KOPT-K1 (cell line): Measurements from ENCODE around the gene MTA1.

Source experiments
- H3K27ac ChIP-seq: fragments of 200-600 bp; sonication (generic); 2 replicates; pipeline ENCODE4 v1.5.1; 2016; ENCODE audit warnings: antibody characterized with exemption, mild to moderate bottlenecking, low read depth, low read length; ENCODE audit not compliant: poor library complexity, severe bottlenecking
- H3K36me3 ChIP-seq: fragments of 200-600 bp; sonication (generic); 2 replicates; pipeline ENCODE4 v1.5.1; 2017; ENCODE audit warnings: antibody characterized with exemption, mild to moderate bottlenecking, low read length, moderate library complexity; ENCODE audit not compliant: insufficient read depth
- H3K9me3 ChIP-seq: fragments of 200-600 bp; sonication (generic); 2 replicates; pipeline ENCODE4 v1.5.1; 2017; ENCODE audit warnings: antibody characterized with exemption, low read length, mild to moderate bottlenecking; ENCODE audit not compliant: insufficient read depth, poor library complexity, severe bottlenecking

MTA1 gene

DNA sequence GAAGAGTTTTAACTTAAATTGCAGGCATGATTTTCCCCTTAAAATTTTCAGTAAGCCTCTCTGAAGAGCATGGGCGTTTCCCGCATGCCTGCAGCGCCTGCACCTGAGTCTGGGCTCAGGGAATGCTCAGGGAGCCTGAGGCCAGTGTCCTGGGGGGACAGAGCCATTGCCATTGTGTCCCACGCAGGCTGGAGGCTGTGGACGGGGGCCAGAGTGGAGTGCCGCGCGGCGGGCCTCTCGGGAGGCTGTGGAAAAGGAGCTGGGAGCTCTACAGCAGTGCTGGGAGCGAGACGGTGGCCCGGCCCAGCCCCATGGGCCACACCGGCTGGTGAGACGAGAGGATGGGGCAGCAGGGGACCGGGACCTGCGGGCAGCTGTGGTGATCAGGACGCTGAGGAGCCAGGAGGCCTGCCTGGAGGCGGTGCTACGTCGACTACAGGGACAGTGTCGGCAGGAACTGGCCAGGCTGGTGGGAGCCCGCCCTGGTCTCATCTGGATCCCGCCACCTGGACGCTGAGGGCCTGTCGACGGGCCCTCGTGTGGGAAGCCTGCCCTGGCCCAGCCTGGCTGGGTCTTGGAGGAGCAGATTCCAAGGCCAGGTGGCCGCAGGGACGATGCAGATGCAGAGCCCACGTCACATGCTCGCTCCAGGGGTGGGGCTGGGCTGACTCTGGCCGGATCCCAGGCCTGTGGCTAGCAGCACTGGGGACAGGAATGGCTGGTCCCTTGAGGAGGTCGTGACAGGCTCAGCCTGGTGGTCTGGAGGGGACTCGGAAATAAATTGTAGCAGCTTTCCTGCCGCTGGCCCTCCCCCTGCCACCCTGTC lies 79.0 kb downstream of the MTA1 start:
- H3K27ac ChIP-seq, result no peak overlapping the region
- peaks cover 19% of the 10 kb centered on the region; the same call in 1 of the 2 replicates for H3K36me3 ChIP-seq
- no peaks in the 10 kb centered on the region for H3K9me3 ChIP-seq

DNA sequence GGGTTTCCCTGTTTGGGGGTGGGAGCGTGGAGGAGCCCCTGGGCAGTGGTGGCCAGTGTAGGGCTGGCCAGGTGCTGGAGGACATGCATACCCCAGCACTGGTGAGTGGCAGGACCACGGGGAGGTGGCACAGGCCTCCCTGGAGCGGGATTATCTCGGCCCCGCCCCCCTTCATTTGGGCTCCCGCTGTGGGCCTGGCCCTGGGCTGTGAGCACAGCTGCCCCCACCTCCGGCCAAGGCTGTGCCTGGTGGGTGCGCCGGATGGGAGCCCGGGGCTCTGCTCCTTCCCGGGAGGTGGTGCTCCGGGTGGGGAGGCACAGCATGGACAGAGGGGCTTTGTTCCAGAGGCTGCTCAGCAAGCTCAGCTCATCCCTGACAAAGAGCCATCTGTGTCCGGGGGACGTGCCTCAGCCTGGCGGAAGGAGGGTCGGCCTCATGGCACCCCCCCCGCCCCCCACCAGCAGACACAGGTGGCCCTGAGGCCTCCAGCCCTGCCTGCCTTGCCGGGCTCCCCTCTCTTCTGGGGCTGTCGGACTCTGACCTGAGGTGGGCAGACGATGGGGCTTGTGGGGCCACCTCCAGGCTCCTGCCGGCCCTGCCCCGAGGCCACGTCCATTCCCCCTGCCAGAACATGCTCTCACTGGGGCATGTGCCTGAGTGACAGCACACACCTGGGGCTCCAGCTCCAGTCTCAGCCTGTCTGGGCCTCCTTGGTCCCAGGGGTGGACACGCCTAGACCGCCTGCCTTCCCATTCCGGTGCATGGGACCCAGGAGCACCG lies 79.8 kb downstream of the MTA1 start:
- H3K9me3 ChIP-seq, result no peaks in the 10 kb centered on the region
- H3K36me3 ChIP-seq, result peaks cover 14% of the 10 kb centered on the region; the same call in 1 of the 2 replicates
- H3K27ac ChIP-seq, result no peak overlapping the region

DNA sequence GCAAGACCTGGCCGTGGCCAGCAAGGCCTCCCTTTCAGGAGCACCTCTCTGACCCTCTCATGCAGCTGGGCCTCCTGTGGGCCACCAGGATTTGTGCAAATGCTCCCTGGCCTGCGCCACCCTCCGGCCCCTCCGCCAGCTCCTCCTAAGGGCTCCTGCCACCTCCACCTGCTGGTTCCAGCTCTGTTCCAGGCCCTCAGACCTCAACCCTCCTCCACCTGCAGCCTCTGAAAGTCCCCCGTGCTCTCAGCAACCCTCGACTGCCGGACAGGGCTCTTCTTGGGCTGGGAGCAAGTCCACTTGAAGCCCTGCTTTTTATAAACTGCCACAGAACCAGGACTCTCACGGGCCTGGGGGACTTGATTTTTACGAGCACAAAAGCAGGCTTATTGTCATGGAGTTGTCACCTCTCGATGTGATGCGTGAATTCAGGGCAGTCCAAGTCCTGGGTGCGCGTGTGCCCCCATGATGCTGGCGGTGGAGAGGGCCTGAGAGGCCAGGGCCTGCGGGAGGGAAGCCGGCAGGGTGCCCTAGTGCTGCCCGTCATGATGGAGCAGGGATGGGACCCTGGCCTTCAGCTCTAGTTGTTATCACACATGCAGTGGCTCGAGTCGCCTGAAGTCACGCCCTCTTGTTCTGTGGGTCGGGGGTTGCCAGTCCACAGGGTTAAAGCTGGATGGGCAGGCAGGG lies 80.6 kb downstream of the MTA1 start:
- no peaks in the 10 kb centered on the region for H3K9me3 ChIP-seq
- peaks cover 11% of the 10 kb centered on the region; the same call in 1 of the 2 replicates for H3K36me3 ChIP-seq
- H3K27ac ChIP-seq, result no peak overlapping the region

DNA sequence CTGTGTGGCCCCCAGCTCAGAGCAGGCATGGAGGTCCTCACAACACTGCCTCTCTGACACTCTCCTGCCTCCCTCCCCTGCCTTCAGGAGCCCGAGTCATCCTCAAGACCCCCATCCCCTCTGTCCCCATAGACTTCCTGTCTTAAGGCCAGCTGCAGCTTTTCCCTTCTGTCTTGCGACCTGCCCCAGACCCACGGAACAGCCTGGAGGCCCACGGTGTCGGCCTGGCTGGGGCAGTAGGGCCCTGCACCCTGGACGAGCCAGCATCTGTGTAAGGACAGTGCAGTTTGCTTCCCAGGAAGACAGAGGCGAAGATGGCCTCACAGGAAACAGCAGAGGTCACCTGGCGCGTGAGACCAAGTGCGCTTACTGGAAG lies 81.1 kb downstream of the MTA1 start:
- no peaks in the 10 kb centered on the region for H3K9me3 ChIP-seq
- H3K36me3 ChIP-seq, result peaks cover 7% of the 10 kb centered on the region; the same call in 1 of the 2 replicates
- H3K27ac ChIP-seq, result no peak overlapping the region

DNA sequence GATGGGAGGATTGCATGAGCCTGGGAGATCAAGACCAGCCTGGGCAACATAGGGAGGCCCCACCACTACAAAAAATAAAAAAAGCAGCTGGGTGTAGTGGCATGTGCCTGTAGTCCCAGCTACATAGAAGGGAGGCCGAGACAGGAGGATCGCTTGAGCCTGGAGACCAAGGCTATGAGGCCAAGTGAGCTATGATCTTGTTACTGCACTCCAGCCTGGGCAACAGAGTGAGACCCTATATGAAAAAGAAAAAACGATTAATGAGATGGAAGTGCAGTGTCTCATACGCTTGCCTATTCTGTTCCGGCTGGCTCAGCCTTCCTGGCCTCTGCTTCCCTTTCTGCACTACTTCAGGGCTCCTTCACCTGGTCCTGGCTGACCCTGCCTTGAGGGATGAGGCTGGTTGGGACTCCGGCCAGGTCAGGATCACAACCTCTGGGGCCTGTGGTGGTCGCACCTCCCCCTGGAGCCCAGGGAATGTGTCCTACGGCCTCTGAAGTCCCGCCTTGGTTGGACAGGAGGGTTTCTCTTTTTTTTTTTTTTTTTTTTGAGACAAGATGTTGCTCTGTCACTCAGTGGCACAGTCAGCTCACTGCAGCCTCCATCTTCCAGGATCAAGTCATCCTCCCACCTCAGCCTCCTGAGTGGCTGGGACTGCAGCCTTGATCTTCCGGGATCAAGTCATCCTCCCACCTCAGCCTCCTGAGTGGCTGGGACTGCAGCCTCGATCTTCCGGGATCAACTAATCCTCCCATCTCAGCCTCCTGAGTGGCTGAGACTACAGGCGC lies 82.1 kb downstream of the MTA1 start:
- no peak overlapping the region for H3K27ac ChIP-seq
- H3K36me3 ChIP-seq, result peaks cover 7% of the 10 kb centered on the region; the same call in 1 of the 2 replicates
- no peaks in the 10 kb centered on the region for H3K9me3 ChIP-seq

DNA sequence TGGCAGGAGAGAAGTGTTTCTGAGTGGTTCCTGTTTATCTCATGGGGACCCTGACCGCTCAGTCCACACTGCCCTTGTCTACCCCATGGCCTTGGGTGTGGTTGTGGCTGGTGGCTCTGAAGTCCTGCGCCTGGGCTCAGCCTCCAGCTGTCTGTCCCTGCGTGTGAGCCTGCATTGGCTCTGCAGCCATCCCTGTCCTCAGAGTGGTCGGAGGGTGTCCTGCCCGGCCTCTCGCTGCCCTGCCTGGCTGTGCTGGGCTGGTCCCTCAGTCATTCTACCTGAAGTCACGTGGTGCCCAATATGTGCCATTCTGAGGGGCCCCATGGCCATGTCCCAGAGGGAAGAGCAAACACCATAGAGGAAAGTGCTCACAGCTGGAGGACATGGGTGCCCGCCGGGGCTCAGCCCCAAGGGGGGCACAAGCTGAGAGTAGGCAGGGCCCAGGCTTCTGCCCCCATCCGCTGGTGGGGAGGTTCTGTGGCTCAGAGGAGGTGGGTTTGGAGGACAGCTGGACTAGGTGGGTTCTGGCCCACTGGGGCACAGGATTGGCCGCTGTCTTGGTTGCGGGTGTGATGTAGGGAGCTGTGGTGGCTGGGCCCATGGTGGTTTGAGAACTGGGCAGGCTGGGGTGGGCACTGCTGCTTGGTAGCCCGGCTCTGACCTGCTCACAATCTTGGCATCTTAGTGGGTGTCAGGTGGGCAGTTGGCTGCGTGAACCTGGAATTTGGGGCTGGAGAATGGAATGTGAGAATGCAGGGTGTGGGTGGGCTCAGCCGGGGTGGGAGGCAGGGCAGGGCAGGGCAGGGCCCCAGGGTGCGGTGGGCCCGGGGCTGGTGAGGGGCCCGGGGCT lies 83.0 kb downstream of the MTA1 start:
- Histone ChIP-seq H3K36me3 (peaks cover 7% of the 10 kb centered on the region; the same call in 1 of the 2 replicates), H3K27ac (no peak overlapping the region), H3K9me3 (no peaks in the 10 kb centered on the region)

DNA sequence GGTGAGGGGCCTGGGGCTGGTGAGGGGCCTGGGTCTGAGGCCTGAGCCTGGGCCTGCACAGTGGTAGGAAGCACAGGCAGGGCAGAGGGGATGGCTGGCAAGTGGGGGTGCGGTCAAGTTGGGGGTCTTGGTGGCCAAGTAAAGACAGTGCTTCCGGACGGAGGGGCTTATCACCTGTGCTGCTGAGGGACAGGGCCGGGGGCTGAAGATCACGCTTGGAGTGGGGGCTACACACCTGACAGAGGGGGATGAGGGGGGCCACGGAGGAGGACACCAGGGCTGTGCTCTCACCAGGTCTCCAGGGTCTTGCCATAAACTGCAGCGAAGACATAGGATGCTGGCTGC lies 83.6 kb downstream of the MTA1 start:
- no peak overlapping the region for H3K27ac ChIP-seq
- H3K9me3 ChIP-seq, result no peaks in the 10 kb centered on the region
- peaks cover 3% of the 10 kb centered on the region; the same call in 1 of the 2 replicates for H3K36me3 ChIP-seq

DNA sequence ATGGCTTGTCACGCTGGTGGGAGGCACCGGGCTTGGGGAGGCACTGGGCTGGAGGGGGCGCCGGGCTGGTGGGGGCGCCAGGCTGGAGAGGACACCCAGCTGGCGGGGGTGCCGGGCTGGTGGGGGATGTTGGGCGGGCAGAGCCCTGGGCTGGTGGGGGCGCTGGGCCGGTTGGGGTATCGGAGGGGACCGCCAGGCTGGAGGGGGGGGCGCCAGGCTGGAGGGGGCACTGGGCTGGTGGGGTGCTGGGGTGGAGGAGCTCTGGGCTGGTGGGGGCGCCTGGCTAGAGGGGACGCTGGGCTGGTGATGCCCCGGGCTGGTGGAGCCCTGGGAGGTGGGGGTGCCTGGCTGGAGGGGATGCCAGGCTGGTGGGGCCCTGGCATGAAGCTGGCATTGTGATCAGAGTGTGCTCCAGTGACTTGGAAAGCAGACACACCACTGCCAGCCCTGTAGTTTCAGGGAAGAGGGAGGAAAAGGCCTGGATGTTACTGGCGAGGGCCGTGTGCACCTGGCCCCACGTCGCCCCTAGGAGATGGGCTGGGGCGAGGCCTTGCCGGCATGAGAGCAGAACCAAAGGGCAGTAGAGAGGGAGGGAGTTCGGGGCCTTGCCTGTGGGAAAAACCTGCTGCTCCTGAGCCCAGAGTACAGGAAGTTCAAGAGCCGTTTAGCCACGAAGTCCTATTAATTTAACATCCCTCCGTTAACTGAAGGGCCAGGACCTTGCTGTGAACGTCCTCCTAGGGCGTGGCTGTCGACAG lies 84.5 kb downstream of the MTA1 start:
- Histone ChIP-seq H3K27ac (no peak overlapping the region), H3K36me3 (no peaks in the 10 kb centered on the region), H3K9me3 (no peaks in the 10 kb centered on the region)

DNA sequence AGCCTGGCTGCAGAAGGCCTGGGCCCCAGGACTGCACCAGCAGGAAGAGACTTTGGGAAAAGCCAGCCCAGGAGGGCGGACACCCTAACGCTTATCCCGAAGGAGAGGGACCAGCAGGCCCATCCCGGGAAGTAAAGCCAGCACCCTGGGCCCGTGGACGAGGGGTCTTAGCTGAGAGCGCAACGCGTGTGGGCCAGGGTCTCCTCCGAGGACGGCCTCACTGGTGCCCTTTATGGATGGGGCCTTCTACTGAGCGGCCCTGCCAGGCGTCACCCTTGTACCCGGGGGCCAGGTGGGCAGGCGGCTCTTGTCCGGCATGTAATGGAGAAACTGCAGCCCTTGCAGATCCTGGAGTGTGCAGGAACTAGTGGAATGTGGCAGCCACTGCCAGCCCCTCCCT lies 85.5 kb downstream of the MTA1 start:
- Histone ChIP-seq H3K36me3 (no peaks in the 10 kb centered on the region), H3K27ac (no peak overlapping the region), H3K9me3 (no peaks in the 10 kb centered on the region)

DNA sequence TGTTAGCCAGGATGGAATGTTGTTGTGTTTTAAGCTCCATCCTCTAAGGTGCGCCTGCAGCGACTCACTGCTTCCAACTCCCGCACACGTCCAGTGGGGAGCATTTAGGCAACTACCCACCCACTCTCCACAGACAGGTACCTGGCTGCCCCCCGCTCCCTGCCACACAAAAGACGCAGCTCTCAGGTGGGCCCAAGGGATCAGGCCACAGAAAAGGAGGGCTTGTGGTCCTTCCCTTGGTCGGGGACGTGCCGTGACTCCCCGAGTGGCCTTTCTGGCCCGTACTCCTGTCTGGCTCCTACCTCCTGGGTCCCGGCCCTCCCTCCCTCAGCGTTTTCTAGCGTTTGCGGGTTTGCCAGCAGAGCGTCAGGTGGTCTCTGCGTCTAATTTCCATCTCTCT lies 87.6 kb downstream of the MTA1 start:
- Histone ChIP-seq H3K9me3 (no peaks in the 10 kb centered on the region), H3K36me3 (no peaks in the 10 kb centered on the region), H3K27ac (no peak overlapping the region)

DNA sequence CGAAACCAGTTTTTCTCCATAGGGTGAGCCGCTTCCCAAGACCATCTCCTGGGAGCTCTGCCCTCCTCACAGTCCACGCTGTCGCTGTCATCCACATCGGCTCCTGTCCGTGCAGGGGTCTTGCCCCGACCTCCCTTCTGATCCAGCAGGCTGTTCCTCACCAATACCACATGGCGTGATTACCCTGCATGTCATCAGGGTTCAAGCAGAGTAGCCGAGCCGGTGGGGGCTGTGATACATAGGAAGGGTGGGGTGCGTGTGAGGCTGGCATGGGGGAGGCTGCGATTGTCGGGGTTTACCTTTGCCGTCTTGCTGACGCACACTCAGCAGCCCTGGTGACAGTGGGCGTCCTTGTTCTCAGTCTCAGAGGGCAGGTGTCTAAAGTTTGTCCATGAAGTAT lies 88.4 kb downstream of the MTA1 start:
- Histone ChIP-seq H3K36me3 (no peaks in the 10 kb centered on the region), H3K27ac (no peak overlapping the region), H3K9me3 (no peaks in the 10 kb centered on the region)

DNA sequence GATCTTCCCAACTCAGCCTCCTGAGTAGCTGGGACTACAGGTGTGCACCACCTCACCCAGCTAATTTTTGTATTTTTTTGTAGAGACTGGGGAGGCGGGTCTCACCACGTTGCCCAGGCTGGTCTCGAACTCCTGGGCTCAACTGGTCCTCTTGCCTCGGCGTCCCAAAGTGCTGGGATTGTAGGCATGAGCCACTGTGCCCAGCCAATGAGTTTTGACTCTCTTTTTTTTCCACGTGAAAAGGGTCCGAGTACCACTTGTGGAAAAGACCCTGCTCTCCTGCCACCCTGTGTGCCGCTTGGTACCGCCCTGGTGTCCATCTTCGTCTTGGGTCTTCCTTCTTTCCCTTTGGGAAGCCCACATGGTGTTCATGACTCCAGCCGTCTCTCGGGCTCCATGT lies 89.0 kb downstream of the MTA1 start:
- H3K9me3 ChIP-seq, result no peaks in the 10 kb centered on the region
- H3K36me3 ChIP-seq, result no peaks in the 10 kb centered on the region

DNA sequence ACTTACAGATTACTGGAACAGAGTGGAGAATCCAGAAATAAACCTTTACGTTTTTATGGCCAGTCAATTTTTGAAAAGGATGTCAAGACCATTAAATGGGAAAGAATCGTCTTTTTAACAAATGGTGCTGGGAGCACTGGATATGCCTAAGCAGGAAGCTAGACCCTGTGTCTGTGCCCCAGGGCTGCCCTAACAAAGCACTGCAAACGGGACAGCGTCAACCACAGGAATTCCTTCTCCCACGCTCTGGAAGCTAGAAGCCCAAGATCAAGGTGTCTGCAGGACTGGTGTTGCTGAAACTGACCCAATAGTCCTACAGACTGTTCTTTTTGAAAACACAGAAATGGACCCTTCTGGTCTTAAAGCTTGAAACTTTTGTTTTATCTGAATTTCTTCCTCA lies 97.5 kb downstream of the MTA1 start:
- no peak overlapping the region for H3K27ac ChIP-seq
- no peaks in the 10 kb centered on the region for H3K36me3 ChIP-seq
- H3K9me3 ChIP-seq, result peaks cover 18% of the 10 kb centered on the region

More for the DNA sequence above, 89.0 kb downstream of the MTA1 start:
- H3K27ac ChIP-seq, result no peak overlapping the region
